WTC11 (cell line): ENCODE measurements around the gene HTRA2.

Experiments used
- CTCF ChIP-seq: fragments of 200-600 bp; IDR thresholded peaks from 2 replicates; pipeline ENCODE4 v1.8.0; 2022; ENCODE audit warnings: antibody characterized with exemption
- GABPB1 ChIP-seq: sonication (generic); formaldehyde crosslinking; IDR thresholded peaks from 2 replicates; pipeline ENCODE4 v1.8.1; 2023; ENCODE audit warnings: mild to moderate bottlenecking, missing genetic modification reagents
- HMGA2 ChIP-seq: fragments of 250-450 bp; sonication (Bioruptor Pico); IDR thresholded peaks from 2 replicates; pipeline ENCODE4 v1.4.0; 2021; ENCODE audit warnings: mild to moderate bottlenecking, moderate library complexity
- NFE2L1 ChIP-seq: sonication (generic); formaldehyde crosslinking; IDR thresholded peaks from 2 replicates; pipeline ENCODE4 v1.8.1; 2023; ENCODE audit warnings: missing genetic modification reagents
- PRDM15 ChIP-seq: sonication (generic); formaldehyde crosslinking; IDR thresholded peaks from 2 replicates; pipeline ENCODE4 v1.8.0; 2022; ENCODE audit warnings: missing genetic modification reagents
- RORB ChIP-seq: fragments of 250-450 bp; sonication (Bioruptor Pico); IDR thresholded peaks from 2 replicates; pipeline ENCODE4 v1.9.0; 2021; ENCODE audit warnings: mild to moderate bottlenecking
- SP1 ChIP-seq: sonication (generic); formaldehyde crosslinking; conservative IDR thresholded peaks from 2 replicates; pipeline ENCODE4 v1.8.1; 2022; ENCODE audit warnings: missing genetic modification reagents
- TCF7 ChIP-seq: sonication (generic); formaldehyde crosslinking; IDR thresholded peaks from 2 replicates; pipeline ENCODE4 v1.8.0; 2022; ENCODE audit warnings: mild to moderate bottlenecking, low read depth, missing genetic modification reagents, moderate library complexity
- USF1 ChIP-seq: sonication (generic); formaldehyde crosslinking; IDR thresholded peaks from 2 replicates; pipeline ENCODE4 v1.8.0; 2022; ENCODE audit warnings: mild to moderate bottlenecking, missing genetic modification reagents
- USF2 ChIP-seq: sonication (generic); formaldehyde crosslinking; IDR thresholded peaks from 2 replicates; pipeline ENCODE4 v1.8.1; 2023; ENCODE audit warnings: mild to moderate bottlenecking, missing genetic modification reagents, moderate library complexity
- TF ChIP-seq, protein P1 (sequence below): sonication (generic); formaldehyde crosslinking; IDR thresholded peaks from 2 replicates; pipeline ENCODE4 v1.8.0; 2022; ENCODE audit warnings: mild to moderate bottlenecking, missing genetic modification reagents
- TF ChIP-seq, protein P2 (sequence below): sonication (generic); formaldehyde crosslinking; IDR thresholded peaks from 2 replicates; pipeline ENCODE4 v1.8.1; 2022; ENCODE audit warnings: low read depth, mild to moderate bottlenecking, moderate library complexity, missing genetic modification reagents, borderline replicate concordance

- TF ChIP-seq TCF7 (CRISPR knock-in tag) (no peak), NFE2L1 (CRISPR knock-in tag) (no peak), CTCF (no peak), SP1 (CRISPR knock-in tag) (no peak), USF2 (CRISPR knock-in tag) (no peak), RORB (CRISPR knock-in tag) (no peak), HMGA2 (CRISPR knock-in tag) (no peak), GABPB1 (CRISPR knock-in tag) (no peak), PRDM15 (no peak), USF1 (CRISPR knock-in tag) (no peak)
- TF ChIP-seq, protein P1, sequence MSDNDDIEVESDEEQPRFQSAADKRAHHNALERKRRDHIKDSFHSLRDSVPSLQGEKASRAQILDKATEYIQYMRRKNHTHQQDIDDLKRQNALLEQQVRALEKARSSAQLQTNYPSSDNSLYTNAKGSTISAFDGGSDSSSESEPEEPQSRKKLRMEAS (CRISPR knock-in tag), result no peak
- TF ChIP-seq, protein P2, sequence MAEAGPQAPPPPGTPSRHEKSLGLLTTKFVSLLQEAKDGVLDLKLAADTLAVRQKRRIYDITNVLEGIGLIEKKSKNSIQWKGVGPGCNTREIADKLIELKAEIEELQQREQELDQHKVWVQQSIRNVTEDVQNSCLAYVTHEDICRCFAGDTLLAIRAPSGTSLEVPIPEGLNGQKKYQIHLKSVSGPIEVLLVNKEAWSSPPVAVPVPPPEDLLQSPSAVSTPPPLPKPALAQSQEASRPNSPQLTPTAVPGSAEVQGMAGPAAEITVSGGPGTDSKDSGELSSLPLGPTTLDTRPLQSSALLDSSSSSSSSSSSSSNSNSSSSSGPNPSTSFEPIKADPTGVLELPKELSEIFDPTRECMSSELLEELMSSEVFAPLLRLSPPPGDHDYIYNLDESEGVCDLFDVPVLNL, result no peak
These were observed 45.6 kb downstream of the HTRA2 start for GRCh38 chr2:74575320-74575719.
